ENCODE measurements around the gene PSD2.

Gene PSD2

GRCh38 chr5:139880416-139881142 lies 85.0 kb downstream of the PSD2 start:
- no peak for DNase-seq (ENCODE audit: low spot score)

DNA sequence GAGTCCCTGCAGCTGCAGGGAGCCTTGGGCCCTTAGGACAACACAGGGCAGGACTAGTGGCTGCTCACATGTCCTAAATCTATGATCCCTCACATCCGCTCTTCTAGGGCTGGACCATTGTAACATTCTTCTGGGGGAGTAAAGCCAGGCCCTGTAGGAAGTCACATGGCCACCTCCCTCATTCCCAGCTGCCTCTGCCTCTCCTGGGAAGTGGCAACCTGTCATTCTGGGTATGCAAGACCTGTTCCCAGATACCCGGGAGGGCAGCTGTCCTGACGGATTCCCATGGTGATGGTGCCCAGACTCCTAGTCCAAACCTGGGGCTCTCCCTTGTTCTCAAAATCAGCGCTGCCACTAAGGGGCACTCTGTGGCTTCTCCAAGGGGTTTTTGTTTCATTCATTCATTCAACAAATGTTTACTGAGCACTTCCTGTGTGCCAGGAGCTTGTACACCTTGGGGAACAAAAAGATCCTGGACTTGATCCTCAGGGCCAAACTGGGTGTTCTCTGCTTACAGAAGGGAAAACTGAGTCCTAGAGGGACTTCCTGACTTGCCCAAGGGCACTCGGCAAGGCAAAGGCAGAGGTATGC lies 85.6 kb downstream of the PSD2 start:
- DNase-seq (ENCODE audit: low spot score): no peak

GRCh38 chr5:139882316-139882715 lies 86.7 kb downstream of the PSD2 start:
- DNase-seq (ENCODE audit: low spot score): no peak

GRCh38 chr5:139882961-139883539 lies 87.4 kb downstream of the PSD2 start:
- no peak for DNase-seq (ENCODE audit: low spot score)

GRCh38 chr5:139884144-139884543 lies 88.5 kb downstream of the PSD2 start:
- no peak for DNase-seq (ENCODE audit: low spot score)

DNA sequence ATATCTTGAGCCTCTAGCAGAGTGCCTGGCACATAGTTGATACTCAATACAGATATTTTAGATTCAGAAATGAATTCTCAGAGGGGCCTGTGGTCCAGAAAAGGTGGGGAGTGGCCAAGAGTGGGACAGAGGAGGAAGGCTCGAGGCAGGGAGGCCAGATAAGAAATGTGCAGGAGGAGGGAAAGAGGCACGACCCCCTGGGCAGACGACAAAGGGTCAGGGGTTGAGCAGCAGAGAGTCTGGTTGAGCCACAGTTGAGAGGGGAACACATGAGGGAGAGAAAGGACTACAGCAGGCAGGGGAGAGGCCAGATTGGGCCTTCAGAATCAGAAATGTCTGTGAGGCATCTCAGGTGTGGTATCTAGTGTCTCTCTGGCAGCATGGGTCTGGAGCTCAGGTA lies 89.1 kb downstream of the PSD2 start:
- DNase-seq (ENCODE audit: low spot score): no peak

- DNase-seq (ENCODE audit: low spot score): no peak
Measured at GRCh38 chr5:139885172-139885856, 89.7 kb downstream of the PSD2 start.

DNA sequence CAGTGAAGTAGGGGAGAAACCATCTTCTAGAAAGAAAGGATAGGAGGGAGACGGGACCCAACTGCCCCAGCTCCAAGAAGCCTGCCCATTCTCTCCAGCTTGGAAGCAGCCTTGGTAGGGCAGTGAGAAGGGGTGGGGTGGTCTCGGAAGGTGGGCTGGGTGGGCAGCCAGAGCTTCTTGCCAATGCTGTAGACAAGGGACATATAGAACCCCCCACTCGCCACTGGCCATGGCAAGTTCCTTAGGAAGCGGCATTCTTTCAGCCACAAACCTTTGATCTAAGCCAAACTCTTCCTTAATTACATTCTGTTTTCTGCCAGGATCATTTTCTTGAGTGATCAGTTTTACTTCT lies 90.2 kb downstream of the PSD2 start:
- no peak for DNase-seq (ENCODE audit: low spot score)

DNA sequence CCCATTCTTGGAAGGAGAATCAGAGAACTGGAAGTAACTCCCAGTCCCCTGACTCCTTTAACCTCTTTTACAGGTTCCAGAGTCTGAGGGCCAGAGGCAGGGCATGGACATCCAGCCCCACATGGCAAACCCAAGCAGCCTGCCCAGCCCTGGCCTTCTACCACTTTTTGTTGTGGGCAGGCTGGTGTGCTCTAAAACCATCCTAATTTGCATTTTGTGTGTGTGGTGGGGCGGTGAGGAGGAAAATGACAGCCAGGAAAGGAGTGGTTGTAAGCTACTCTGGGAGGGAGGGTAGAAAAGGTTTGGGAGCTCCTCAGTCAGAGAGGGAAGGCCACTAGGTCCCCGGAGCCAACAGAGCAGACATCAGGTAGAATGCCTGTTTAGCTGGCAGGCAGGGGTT lies 90.6 kb downstream of the PSD2 start:
- no peak for DNase-seq (ENCODE audit: low spot score)

DNA sequence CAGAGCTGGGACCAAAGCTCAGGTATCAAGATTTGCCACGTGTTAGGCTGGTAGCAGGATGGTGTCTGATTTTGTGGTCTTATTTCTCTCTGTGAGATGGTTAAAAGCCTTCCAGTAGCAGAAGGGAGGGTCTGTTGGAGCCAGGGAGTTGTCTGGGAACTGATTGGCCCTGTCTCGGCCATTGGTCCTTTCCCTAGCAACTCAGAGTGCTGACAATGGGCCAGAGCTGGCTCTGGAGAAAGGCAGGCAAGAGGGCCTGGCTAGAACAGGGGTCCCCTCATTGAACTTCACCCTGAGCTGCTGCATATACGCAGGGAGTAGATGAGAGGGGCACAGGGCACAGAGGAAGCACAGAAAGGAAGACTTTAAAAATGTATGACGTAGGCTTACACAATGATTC lies 92.8 kb downstream of the PSD2 start:
- DNase-seq (ENCODE audit: low spot score): no peak

GRCh38 chr5:139889410-139889809 lies 93.8 kb downstream of the PSD2 start:
- DNase-seq (ENCODE audit: low spot score): no peak

DNA sequence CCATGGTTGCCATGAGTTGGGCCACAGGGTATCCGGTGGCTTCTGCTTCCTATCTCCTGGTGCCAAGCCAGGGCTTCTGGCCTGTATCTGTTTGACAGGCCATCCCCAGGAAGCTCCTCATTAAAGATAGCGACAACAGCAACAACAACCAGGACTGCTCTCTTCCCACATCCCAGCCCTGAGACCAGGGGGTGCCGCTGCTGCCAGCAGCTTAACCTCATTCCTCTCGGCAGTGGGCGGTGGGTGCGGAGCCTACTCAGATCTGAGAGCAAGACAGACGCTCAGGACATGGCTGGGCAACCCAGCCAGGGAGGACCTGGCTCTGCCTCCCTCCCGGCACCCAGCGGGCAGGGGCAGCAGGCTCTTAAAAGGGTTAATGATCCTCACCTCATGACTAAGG lies 98.3 kb downstream of the PSD2 start:
- DNase-seq (ENCODE audit: low spot score): no peak

All from AG20443 (cell line).